GM19240 (cell line): ENCODE measurements around the gene RACGAP1.
"Not testable (repeated sequence)": the region's sequence is repeated elsewhere in the genome, so short reads cannot be mapped to it uniquely, and the experiment has no call there.

Experiments
- DNase-seq: peaks from one replicate; pipeline ENCODE4 v3.0.0; 2011; ENCODE audit warnings: low spot score; ENCODE audit not compliant: insufficient read length

The RACGAP1 gene

GRCh38 chr12:49989400-49989799 is 35.9 kb downstream of the RACGAP1 start:
- DNase-seq: not testable (repeated sequence)

GRCh38 chr12:49987625-49988303 is 37.5 kb downstream of the RACGAP1 start:
- no peak for DNase-seq

GRCh38 chr12:49986476-49986875 is 38.8 kb downstream of the RACGAP1 start:
- not testable (repeated sequence) for DNase-seq

- DNase-seq: no peak
These were observed 39.3 kb downstream of the RACGAP1 start for GRCh38 chr12:49985981-49986380.

- no peak for DNase-seq
These were observed 40.6 kb downstream of the RACGAP1 start for GRCh38 chr12:49984476-49985359.

GRCh38 chr12:49983892-49984291 is 41.4 kb downstream of the RACGAP1 start:
- DNase-seq: no peak

GRCh38 chr12:49982246-49983087 is 42.8 kb downstream of the RACGAP1 start:
- no peak for DNase-seq

- no peak for DNase-seq
These were observed 44.6 kb downstream of the RACGAP1 start for GRCh38 chr12:49980501-49981349.

- no peak for DNase-seq
These were observed 45.5 kb downstream of the RACGAP1 start for GRCh38 chr12:49979791-49980190.

GRCh38 chr12:49979016-49979586 is 46.2 kb downstream of the RACGAP1 start:
- DNase-seq: no peak

GRCh38 chr12:49978125-49978524 is 47.2 kb downstream of the RACGAP1 start:
- no peak for DNase-seq

- DNase-seq: no peak
These were observed 48.7 kb downstream of the RACGAP1 start for GRCh38 chr12:49976557-49976956.

- no peak for DNase-seq
These were observed 50.0 kb downstream of the RACGAP1 start for GRCh38 chr12:49975318-49975761.

- no peak for DNase-seq
These were observed 50.5 kb downstream of the RACGAP1 start for GRCh38 chr12:49974677-49975317.

GRCh38 chr12:49974231-49974675 is 51.0 kb downstream of the RACGAP1 start:
- no peak for DNase-seq

- DNase-seq: no peak
These were observed 51.9 kb downstream of the RACGAP1 start for GRCh38 chr12:49973361-49973830.

- DNase-seq: no peak
These were observed 52.5 kb downstream of the RACGAP1 start, which contains the start of gene AQP6 for GRCh38 chr12:49972641-49973360. AQP6 (plus strand) TSS chr12:49972947; CDS start chr12:49973174, 227 bp downstream.

GRCh38 chr12:49972129-49972528 is 53.2 kb downstream of the RACGAP1 start:
- DNase-seq: no peak

- no peak for DNase-seq
These were observed 54.2 kb downstream of the RACGAP1 start for GRCh38 chr12:49971141-49971540.
